Neural cell (in vitro differentiated cells): Measurements from ENCODE around the gene MAP3K20.

ENCODE experiments used
- EZH2 ChIP-seq: fragments of 200-600, 300-800 bp; shearing (Covaris generic), sonication (generic); IDR thresholded peaks from 2 replicates; pipeline ENCODE4 v1.6.1; 2014; ENCODE audit warnings: antibody characterized with exemption, low read length, borderline replicate concordance, mild to moderate bottlenecking; ENCODE audit not compliant: insufficient read depth, poor library complexity, severe bottlenecking
- MXI1 ChIP-seq: fragments of 450-650 bp; conservative IDR thresholded peaks from 2 replicates; pipeline ENCODE4 v1.6.1; 2014; ENCODE audit warnings: antibody characterized with exemption, mild to moderate bottlenecking; ENCODE audit not compliant: poor library complexity, severe bottlenecking
- POLR2AphosphoS5 ChIP-seq: IDR thresholded peaks from 2 replicates; pipeline ENCODE4 v1.6.1; 2012
- RAD21 ChIP-seq: fragments of 450-650 bp; conservative IDR thresholded peaks from 2 replicates; pipeline ENCODE4 v1.6.1; 2014; ENCODE audit warnings: antibody characterized with exemption, mild to moderate bottlenecking, moderate library complexity
- TF ChIP-seq, protein P1 (sequence below): fragments of 450-650 bp; IDR thresholded peaks from 2 replicates; pipeline ENCODE4 v1.5.1; 2014; ENCODE audit warnings: antibody characterized with exemption, mild to moderate bottlenecking, moderate library complexity; ENCODE audit not compliant: poor library complexity, severe bottlenecking

DNA sequence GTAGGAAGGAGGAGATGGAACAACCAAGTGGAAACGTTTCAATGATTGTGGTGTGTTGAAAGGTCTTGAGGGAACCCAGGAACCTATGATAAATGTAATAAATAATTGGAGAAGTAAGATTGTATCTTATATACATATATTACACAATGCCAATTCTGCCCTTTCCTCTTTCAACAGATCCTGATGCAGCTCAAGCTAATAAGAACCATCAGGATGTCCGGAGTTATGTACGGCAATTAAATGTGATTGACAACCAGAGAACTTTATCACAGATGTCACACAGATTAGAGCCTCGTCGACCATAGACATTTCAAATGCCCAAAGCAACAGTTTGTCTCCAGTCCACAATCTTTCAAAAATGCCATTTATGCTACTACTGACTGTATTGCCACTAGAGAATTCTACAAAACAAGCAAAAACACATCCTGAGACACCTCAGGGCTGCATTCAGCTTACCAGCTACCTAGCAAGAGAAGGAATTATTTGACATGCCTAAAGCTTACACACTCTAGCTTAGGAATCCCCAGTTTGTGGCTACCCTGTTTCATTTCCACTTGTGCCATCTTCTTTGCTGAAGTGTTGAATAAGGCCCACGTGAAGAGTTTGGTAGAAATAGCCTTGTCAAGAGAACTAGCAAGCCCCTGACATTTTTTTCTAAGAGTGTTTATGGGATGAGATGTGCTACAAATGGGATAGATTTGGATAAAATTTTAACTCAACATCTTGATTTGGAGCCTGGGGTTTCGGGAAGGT, 24.0 kb upstream of the MAP3K20 start:
- TF ChIP-seq EZH2: no peak
- TF ChIP-seq, protein P1, sequence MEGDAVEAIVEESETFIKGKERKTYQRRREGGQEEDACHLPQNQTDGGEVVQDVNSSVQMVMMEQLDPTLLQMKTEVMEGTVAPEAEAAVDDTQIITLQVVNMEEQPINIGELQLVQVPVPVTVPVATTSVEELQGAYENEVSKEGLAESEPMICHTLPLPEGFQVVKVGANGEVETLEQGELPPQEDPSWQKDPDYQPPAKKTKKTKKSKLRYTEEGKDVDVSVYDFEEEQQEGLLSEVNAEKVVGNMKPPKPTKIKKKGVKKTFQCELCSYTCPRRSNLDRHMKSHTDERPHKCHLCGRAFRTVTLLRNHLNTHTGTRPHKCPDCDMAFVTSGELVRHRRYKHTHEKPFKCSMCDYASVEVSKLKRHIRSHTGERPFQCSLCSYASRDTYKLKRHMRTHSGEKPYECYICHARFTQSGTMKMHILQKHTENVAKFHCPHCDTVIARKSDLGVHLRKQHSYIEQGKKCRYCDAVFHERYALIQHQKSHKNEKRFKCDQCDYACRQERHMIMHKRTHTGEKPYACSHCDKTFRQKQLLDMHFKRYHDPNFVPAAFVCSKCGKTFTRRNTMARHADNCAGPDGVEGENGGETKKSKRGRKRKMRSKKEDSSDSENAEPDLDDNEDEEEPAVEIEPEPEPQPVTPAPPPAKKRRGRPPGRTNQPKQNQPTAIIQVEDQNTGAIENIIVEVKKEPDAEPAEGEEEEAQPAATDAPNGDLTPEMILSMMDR: no peak
- no peak for TF ChIP-seq POLR2AphosphoS5
- no peak for TF ChIP-seq RAD21
- TF ChIP-seq MXI1: no peak
